Measurements from ENCODE around the gene HAAO.

HAAO gene

DNA sequence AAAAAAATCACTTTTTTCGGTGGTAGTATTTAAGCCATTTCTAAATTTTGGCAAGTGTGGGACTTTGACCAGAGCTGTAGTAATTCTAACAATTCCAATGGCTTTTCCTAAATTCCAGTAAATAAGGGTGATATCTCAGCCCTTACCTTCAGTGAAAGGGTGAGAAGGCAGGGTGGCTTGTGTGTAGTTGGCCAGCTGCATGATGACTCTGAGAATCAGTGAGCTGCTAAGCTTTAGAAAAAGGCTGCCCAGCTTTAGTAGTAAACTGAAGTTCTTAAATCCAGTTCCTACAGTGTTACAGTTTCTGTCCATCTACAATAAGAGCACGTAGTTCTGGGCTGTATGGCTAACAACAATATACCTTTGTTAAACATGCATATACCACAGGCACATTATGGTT lies 70.5 kb downstream of the HAAO start:
- TF ChIP-seq POLR2A (IDR thresholded peaks at IDR 0.05; ENCODE audit: low read depth, low read length) = no peak
- DNase-seq (ENCODE audit: insufficient read length, low spot score) (no peak), FAIRE-seq (no peak)

Measured in H54 (cell line).